OCI-LY7 (cell line): ENCODE data around the gene MAP3K21. TPM values are rescaled to one million over a fixed set of nuclear protein-coding genes. Genes with fewer than 3 reads are reported as not detected.

Source experiments
- BruUV-seq: library from RNA; stranded (reverse); fragments of 400-500 nt; replicated peaks from 2 replicates; lab custom pipeline; 2021; lab: Mats Ljungman, UMichigan
- CTCF ChIA-PET: fragments of 300-600 bp; sonication (Branson Sonifier 250); formaldehyde crosslinking; loops from one replicate; lab custom pipeline; 2022; ENCODE audit warnings: antibody characterized with exemption; ENCODE audit not compliant: unreplicated experiment; lab: Charles Lee
- POLR2A ChIA-PET: fragments of 300-600 bp; sonication (Branson Sonifier 250); formaldehyde crosslinking; loops from one replicate; lab custom pipeline; 2022; ENCODE audit warnings: antibody characterized with exemption; lab: Charles Lee
- DNase-seq: peaks from one replicate; pipeline ENCODE4 v3.0.0-alpha.2; 2015; ENCODE audit warnings: low spot score
- H2AFZ ChIP-seq: fragments of 200-600 bp; sonication (generic), shearing (Covaris generic); 2 replicates; pipeline ENCODE4 v1.6.1; 2014; ENCODE audit warnings: mild to moderate bottlenecking, antibody characterized with exemption, low read length, moderate library complexity
- H3K27ac ChIP-seq: fragments of 200-600 bp; sonication (generic); 2 replicates; pipeline ENCODE4 v1.5.1; 2014; ENCODE audit warnings: mixed run types, low read depth, mild to moderate bottlenecking, moderate library complexity, low read length, inconsistent platforms; ENCODE audit not compliant: poor library complexity, severe bottlenecking
- H3K36me3 ChIP-seq: fragments of 200-600 bp; sonication (generic); 2 replicates; pipeline ENCODE4 v1.6.1; 2014; ENCODE audit warnings: mild to moderate bottlenecking, antibody characterized with exemption, low read length, moderate library complexity, mixed read lengths; ENCODE audit not compliant: insufficient read depth
- H3K4me1 ChIP-seq: fragments of 200-600 bp; sonication (generic); 2 replicates; pipeline ENCODE4 v1.5.1; 2014; ENCODE audit warnings: mild to moderate bottlenecking, low read length; ENCODE audit not compliant: insufficient read depth, poor library complexity, severe bottlenecking
- H3K4me2 ChIP-seq: fragments of 200-600 bp; sonication (generic); 2 replicates; pipeline ENCODE4 v1.6.1; 2014; ENCODE audit warnings: mild to moderate bottlenecking, low read length
- H3K4me3 ChIP-seq: fragments of 200-600 bp; sonication (generic); 2 replicates; pipeline ENCODE4 v1.5.1; 2014; ENCODE audit warnings: mild to moderate bottlenecking, low read depth, low read length; ENCODE audit not compliant: poor library complexity, severe bottlenecking
- H3K79me2 ChIP-seq: fragments of 200-600 bp; sonication (generic); 2 replicates; pipeline ENCODE4 v1.6.1; 2016; ENCODE audit warnings: low read depth, mild to moderate bottlenecking, low read length, moderate library complexity, mixed read lengths; ENCODE audit not compliant: insufficient read depth
- H3K9me2 ChIP-seq: fragments of 200-600 bp; sonication (generic); 2 replicates; pipeline ENCODE4 v1.6.1; 2016; ENCODE audit warnings: mild to moderate bottlenecking, low read length, mixed read lengths; ENCODE audit not compliant: insufficient read depth
- H3K9me3 ChIP-seq: fragments of 200-600 bp; sonication (generic); 2 replicates; pipeline ENCODE4 v1.6.1; 2014; ENCODE audit warnings: mild to moderate bottlenecking, mixed run types, low read length, mixed read lengths
- H4K20me1 ChIP-seq: fragments of 200-600 bp; sonication (generic); 2 replicates; pipeline ENCODE4 v1.6.1; 2014; ENCODE audit warnings: mild to moderate bottlenecking, antibody characterized with exemption, low read length, moderate library complexity, mixed read lengths; ENCODE audit not compliant: insufficient read depth
- EZH2phosphoT487 ChIP-seq: fragments of 200-600 bp; sonication (generic); IDR thresholded peaks from 2 replicates; pipeline ENCODE4 v1.6.1; 2018; ENCODE audit warnings: low read depth, borderline replicate concordance, mild to moderate bottlenecking, mixed run types, antibody characterized with exemption, low read length, moderate library complexity, mixed read lengths
- intact Hi-C: fragments of 100-400 bp; cut with micrococcal nuclease; formaldehyde crosslinking; loops from one replicate; pipeline ENCODE4 v1.10.0; 2022; ENCODE audit not compliant: unreplicated experiment
- total RNA-seq, 2 experiments: library from RNA; depleted of rRNA in 1 of 2; stranded (reverse); fragments of >200 nt in 1 of 2; shearing (Covaris generic) in 1 of 2; gene quantifications; 2 replicates each; pipeline ENCODE4 v1.2.3, GENCODE V29; 2014 to 2022
- TF ChIP-seq, protein P1 (sequence below): fragments of 200-600 bp; sonication (generic); conservative IDR thresholded peaks from 2 replicates; pipeline ENCODE4 v1.5.1; 2014; ENCODE audit warnings: mild to moderate bottlenecking, antibody characterized with exemption, low read length, moderate library complexity, mixed read lengths

Gene MAP3K21
- total RNA-seq, 2 experiments from 2014 or later, result 1.3 to 1.8 TPM

GRCh38 chr1:233433436-233434210, 106.1 kb downstream of the MAP3K21 start:
- CTCF ChIA-PET, result no interaction called here
- POLR2A ChIA-PET, result interaction anchor here (0.7 kb wide), 1 partner anchor 272 kb away, joined by 6 read pairs; no protein-coding TSS in a partner anchor
- intact Hi-C loops, result no loop called here

More at GRCh38 chr1:233433436-233434210, 106.1 kb downstream of the MAP3K21 start:
- Histone ChIP-seq H2AFZ (no peak overlapping the region), H3K9me2 (no peaks in the 10 kb centered on the region), H3K27ac (no peak overlapping the region), H3K9me3 (no peaks in the 10 kb centered on the region), H4K20me1 (no peaks in the 10 kb centered on the region), H3K4me3 (no peak overlapping the region), H3K4me2 (no peak overlapping the region), H3K36me3 (no peaks in the 10 kb centered on the region), H3K4me1 (no peaks in the 10 kb centered on the region), H3K79me2 (no peaks in the 10 kb centered on the region)
- no peak for TF ChIP-seq EZH2phosphoT487
- TF ChIP-seq, protein P1, sequence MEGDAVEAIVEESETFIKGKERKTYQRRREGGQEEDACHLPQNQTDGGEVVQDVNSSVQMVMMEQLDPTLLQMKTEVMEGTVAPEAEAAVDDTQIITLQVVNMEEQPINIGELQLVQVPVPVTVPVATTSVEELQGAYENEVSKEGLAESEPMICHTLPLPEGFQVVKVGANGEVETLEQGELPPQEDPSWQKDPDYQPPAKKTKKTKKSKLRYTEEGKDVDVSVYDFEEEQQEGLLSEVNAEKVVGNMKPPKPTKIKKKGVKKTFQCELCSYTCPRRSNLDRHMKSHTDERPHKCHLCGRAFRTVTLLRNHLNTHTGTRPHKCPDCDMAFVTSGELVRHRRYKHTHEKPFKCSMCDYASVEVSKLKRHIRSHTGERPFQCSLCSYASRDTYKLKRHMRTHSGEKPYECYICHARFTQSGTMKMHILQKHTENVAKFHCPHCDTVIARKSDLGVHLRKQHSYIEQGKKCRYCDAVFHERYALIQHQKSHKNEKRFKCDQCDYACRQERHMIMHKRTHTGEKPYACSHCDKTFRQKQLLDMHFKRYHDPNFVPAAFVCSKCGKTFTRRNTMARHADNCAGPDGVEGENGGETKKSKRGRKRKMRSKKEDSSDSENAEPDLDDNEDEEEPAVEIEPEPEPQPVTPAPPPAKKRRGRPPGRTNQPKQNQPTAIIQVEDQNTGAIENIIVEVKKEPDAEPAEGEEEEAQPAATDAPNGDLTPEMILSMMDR, result no peak
- DNase-seq, result no peak
- no TSS peak for BruUV-seq

Other genes starting within 250 kb of the MAP3K21 start
- 16.4 and 17.1 TPM in 2 replicates for gene PCNX2, start 32.0 kb upstream of the MAP3K21 start, total RNA-seq (2014; rRNA removed; shearing (Covaris generic))
- gene PCNX2, start 32.0 kb upstream of the MAP3K21 start, total RNA-seq (2022), result 26.9 and 30.6 TPM in 2 replicates